ENCODE results near the gene OR14A16.

Gene OR14A16

DNA sequence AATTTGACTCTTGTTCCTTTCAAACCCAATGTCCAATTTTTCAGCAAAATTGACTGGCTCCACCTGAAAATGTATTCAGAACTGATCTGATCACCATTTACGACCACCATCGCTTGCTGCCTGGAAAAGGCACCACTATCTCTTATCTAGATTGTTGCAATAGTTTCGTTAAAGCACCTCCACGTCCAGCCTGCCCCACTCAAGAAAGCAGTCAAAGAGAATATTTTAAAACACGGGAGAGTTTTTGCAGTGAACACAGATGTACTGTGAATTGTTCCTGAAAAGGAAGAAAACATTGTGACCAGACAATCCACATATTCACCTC lies 21.7 kb upstream of the OR14A16 start:
- H3K4me1 ChIP-seq (ENCODE audit: control insufficient read depth, insufficient read depth, low read length): no peaks in the 10 kb centered on the region
- H3K36me3 ChIP-seq (ENCODE audit: control insufficient read depth in 2 of 2, insufficient read depth in 2 of 2, low read length in 2 of 2): no peaks in the 10 kb centered on the region
- H3K9ac ChIP-seq (ENCODE audit: low read length in 2 of 2): no peak overlapping the region
- no peaks in the 10 kb centered on the region for H3K9me3 ChIP-seq (ENCODE audit: control insufficient read depth in 2 of 2, low read length in 2 of 2)
- H3K4me3 ChIP-seq (ENCODE audit: low read length in 2 of 2): no peak overlapping the region
- no peaks in the 10 kb centered on the region for H3K27me3 ChIP-seq (ENCODE audit: control insufficient read depth in 1 of 2, insufficient read depth in 2 of 2, low read length in 2 of 2)
- H3K27ac ChIP-seq (ENCODE audit: low read length): no peak overlapping the region

DNA sequence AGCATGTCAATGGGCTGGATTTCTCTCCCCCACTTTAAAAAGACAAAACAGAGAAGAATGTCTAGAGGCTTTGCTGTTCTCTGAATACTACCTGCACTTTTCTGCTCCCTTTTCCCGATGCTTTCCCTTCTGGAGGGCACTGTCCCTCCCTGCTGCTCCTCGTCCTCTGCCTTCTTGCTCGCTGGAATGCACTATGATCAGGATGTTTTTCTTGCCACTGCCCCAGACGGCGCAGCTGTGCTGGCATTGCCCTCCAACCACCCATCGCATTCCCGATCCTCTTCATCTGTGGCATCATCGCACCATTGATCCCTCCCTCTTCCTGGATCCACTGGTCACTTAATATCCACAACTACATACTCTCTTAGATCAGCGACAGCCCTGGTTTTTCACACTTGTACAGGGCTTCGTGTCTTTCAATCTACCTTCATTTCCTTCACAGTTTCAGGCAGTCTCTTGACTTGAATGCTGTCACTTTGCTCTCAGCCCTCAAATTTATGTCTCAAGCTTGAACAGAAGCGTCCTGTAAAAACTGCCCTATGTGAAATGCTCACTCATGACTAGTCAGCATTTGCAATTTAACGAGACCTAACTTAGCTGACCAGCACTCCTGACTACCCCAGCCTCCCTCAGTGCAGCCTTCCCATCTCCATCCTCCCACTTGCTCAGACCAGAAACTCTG lies 21.2 kb upstream of the OR14A16 start:
- H3K27ac ChIP-seq (ENCODE audit: low read length): no peak overlapping the region
- no peak overlapping the region for H3K4me3 ChIP-seq (ENCODE audit: low read length in 2 of 2)
- H3K27me3 ChIP-seq (ENCODE audit: control insufficient read depth in 1 of 2, insufficient read depth in 2 of 2, low read length in 2 of 2): no peaks in the 10 kb centered on the region
- H3K9ac ChIP-seq (ENCODE audit: low read length in 2 of 2): no peak overlapping the region
- H3K9me3 ChIP-seq (ENCODE audit: control insufficient read depth in 2 of 2, low read length in 2 of 2): no peaks in the 10 kb centered on the region
- H3K4me1 ChIP-seq (ENCODE audit: control insufficient read depth, insufficient read depth, low read length): no peaks in the 10 kb centered on the region
- no peaks in the 10 kb centered on the region for H3K36me3 ChIP-seq (ENCODE audit: control insufficient read depth in 2 of 2, insufficient read depth in 2 of 2, low read length in 2 of 2)

DNA sequence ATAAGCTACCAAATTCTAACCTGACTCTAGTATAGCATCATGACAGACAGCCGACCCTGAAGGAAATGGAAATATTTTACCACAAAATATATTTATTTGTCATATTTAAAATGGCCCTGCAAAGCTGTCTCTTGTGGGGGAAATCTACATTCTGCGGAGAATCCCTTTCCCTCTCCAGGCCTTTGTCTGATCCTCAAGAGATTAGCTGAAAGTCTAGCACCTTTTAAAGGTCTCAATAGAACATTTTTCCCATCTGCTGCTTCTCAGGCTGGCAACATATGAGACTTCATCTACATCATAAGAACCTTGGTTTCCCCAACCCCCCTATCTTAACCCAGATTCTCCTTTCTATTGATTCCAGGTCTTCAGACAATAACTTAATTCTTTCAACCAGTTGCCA lies 19.5 kb upstream of the OR14A16 start:
- H3K4me3 ChIP-seq (ENCODE audit: low read length in 2 of 2): no peak overlapping the region
- H3K27me3 ChIP-seq (ENCODE audit: control insufficient read depth in 1 of 2, insufficient read depth in 2 of 2, low read length in 2 of 2): no peaks in the 10 kb centered on the region
- no peak overlapping the region for H3K9ac ChIP-seq (ENCODE audit: low read length in 2 of 2)
- H3K4me1 ChIP-seq (ENCODE audit: control insufficient read depth, insufficient read depth, low read length): no peaks in the 10 kb centered on the region
- no peaks in the 10 kb centered on the region for H3K36me3 ChIP-seq (ENCODE audit: control insufficient read depth in 2 of 2, insufficient read depth in 2 of 2, low read length in 2 of 2)
- no peaks in the 10 kb centered on the region for H3K9me3 ChIP-seq (ENCODE audit: control insufficient read depth in 2 of 2, low read length in 2 of 2)
- no peak overlapping the region for H3K27ac ChIP-seq (ENCODE audit: low read length)

DNA sequence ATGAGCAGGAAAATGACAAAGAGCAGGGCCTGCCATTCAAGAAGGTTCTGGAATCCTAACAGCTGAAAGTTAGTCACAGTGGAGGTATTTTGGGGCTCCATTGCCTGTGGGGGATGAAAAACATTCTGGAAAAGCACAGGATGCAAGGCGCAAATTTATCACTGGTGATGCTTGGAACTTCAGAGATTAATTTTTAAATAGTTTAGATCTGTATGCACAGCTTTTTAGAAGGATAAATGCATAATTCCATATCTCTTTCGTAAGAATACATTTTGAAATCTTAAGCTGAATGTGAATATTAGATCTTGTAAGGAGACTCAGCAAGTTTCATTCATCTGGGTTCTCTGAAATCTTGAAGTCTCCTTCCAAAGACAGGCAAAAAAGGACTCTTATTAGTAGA lies 17.9 kb upstream of the OR14A16 start, which contains the start of gene OR11L1:
Gene OR11L1, minus strand, starts transcription at position 101 of the 400 bp plus-strand sequence. Its CDS starts 0 bp downstream, at position 101.
- no peaks in the 10 kb centered on the region for H3K4me1 ChIP-seq (ENCODE audit: control insufficient read depth, insufficient read depth, low read length)
- H3K27me3 ChIP-seq (ENCODE audit: control insufficient read depth in 1 of 2, insufficient read depth in 2 of 2, low read length in 2 of 2): no peaks in the 10 kb centered on the region
- no peak within 1 kb of the TSS for H3K4me3 ChIP-seq (ENCODE audit: low read length in 2 of 2)
- H3K9ac ChIP-seq (ENCODE audit: low read length in 2 of 2): no peak within 1 kb of the TSS
- no peak within 1 kb of the TSS for H3K27ac ChIP-seq (ENCODE audit: low read length)
- no peaks in the 10 kb centered on the region for H3K36me3 ChIP-seq (ENCODE audit: control insufficient read depth in 2 of 2, insufficient read depth in 2 of 2, low read length in 2 of 2)
- no peaks in the 10 kb centered on the region for H3K9me3 ChIP-seq (ENCODE audit: control insufficient read depth in 2 of 2, low read length in 2 of 2)

DNA sequence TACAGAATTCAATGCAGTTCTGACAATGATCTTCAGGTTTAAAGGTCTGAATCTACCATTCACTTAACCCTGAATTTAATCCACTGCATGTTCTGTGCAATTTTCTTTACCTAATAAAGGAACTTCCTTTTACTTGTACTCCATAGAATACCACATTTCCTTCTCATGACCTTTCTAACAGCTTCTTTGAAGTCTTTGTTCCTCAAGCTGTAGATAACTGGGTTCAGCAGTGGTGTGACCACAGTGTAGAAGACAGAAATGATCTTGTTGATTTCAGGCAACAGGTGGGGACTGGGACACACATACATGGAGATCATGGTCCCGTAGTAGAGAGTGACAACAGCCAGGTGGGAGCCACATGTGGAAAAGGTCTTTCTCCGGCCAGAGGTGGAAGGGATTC lies 16.9 kb upstream of the OR14A16 start:
- H3K27ac ChIP-seq (ENCODE audit: low read length): no peak overlapping the region
- H3K27me3 ChIP-seq (ENCODE audit: control insufficient read depth in 1 of 2, insufficient read depth in 2 of 2, low read length in 2 of 2): no peaks in the 10 kb centered on the region
- no peak overlapping the region for H3K9ac ChIP-seq (ENCODE audit: low read length in 2 of 2)
- no peaks in the 10 kb centered on the region for H3K36me3 ChIP-seq (ENCODE audit: control insufficient read depth in 2 of 2, insufficient read depth in 2 of 2, low read length in 2 of 2)
- H3K4me1 ChIP-seq (ENCODE audit: control insufficient read depth, insufficient read depth, low read length): no peaks in the 10 kb centered on the region
- H3K4me3 ChIP-seq (ENCODE audit: low read length in 2 of 2): no peak overlapping the region
- H3K9me3 ChIP-seq (ENCODE audit: control insufficient read depth in 2 of 2, low read length in 2 of 2): no peaks in the 10 kb centered on the region

DNA sequence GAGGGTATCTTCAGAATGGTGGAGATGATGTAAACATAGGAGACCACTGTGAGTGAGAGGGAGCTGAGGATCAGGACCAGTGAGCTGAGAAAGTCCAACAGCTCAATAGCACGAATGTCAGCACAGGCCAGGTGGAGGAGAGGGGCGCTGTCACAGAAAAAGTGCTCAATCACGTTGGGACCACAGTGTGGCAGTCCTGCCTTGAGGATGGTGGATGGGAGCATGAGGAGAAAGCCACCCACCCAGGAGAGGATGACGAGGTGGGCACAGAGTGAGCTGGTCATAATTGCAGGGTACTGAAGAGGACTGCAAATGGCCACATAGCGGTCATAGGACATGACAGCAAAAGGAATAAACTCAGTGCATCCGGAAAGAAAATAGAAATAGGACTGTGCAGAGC lies 9.7 kb upstream of the OR14A16 start:
- H3K9me3 ChIP-seq (ENCODE audit: control insufficient read depth in 2 of 2, low read length in 2 of 2): no peaks in the 10 kb centered on the region
- H3K27me3 ChIP-seq (ENCODE audit: control insufficient read depth in 1 of 2, insufficient read depth in 2 of 2, low read length in 2 of 2): no peaks in the 10 kb centered on the region
- no peaks in the 10 kb centered on the region for H3K4me1 ChIP-seq (ENCODE audit: control insufficient read depth, insufficient read depth, low read length)
- H3K9ac ChIP-seq (ENCODE audit: low read length in 2 of 2): no peak overlapping the region
- no peaks in the 10 kb centered on the region for H3K36me3 ChIP-seq (ENCODE audit: control insufficient read depth in 2 of 2, insufficient read depth in 2 of 2, low read length in 2 of 2)
- H3K4me3 ChIP-seq (ENCODE audit: low read length in 2 of 2): no peak overlapping the region
- no peak overlapping the region for H3K27ac ChIP-seq (ENCODE audit: low read length)

DNA sequence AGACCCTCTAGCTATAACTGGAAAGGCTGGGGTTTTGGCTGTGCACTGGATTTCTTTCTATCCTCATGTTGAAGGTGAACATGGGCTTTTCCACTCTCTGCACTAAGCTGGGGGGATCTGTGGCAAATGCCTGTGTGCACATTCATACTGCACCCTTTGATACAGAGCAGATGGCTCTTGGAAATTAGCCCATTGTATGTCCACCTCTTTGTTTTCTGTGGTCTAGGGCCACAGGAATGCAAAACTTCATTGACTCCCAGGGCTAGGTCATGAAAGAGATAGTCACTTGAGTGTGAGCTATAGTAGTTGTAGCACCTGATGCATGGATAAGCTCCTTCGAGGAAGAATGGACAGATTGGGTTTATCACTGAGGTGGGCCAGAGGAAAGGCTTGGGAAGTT lies 5.7 kb upstream of the OR14A16 start:
- Histone ChIP-seq H3K9me3 (ENCODE audit: control insufficient read depth in 2 of 2, low read length in 2 of 2) (no peaks in the 10 kb centered on the region), H3K36me3 (ENCODE audit: control insufficient read depth in 2 of 2, insufficient read depth in 2 of 2, low read length in 2 of 2) (no peaks in the 10 kb centered on the region), H3K9ac (ENCODE audit: low read length in 2 of 2) (no peak overlapping the region), H3K27ac (ENCODE audit: low read length) (no peak overlapping the region), H3K4me1 (ENCODE audit: control insufficient read depth, insufficient read depth, low read length) (no peaks in the 10 kb centered on the region), H3K27me3 (ENCODE audit: control insufficient read depth in 1 of 2, insufficient read depth in 2 of 2, low read length in 2 of 2) (no peaks in the 10 kb centered on the region), H3K4me3 (ENCODE audit: low read length in 2 of 2) (no peak overlapping the region)

DNA sequence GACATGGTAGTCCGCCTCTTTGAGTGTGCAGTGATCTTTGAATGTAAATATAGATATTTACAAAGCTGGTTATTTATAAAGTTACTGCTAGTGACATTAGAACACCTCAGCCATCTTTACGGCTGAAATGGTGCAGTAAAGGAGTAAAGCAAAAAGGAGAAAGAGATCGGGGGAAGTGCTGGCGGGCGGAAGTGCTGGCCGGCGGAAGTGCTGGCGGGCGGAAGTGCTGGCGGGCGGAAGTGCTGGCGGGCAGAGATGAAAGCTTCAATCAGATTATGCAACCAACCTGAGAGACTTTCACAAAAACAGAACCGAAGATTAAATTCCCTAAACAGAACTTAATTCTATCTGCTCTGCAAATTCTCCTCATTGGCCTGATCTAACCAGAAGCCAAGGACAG lies 1.4 kb upstream of the OR14A16 start:
- Histone ChIP-seq H3K27ac (ENCODE audit: low read length) (no peak overlapping the region), H3K27me3 (ENCODE audit: control insufficient read depth in 1 of 2, insufficient read depth in 2 of 2, low read length in 2 of 2) (no peaks in the 10 kb centered on the region), H3K9ac (ENCODE audit: low read length in 2 of 2) (no peak overlapping the region)

DNA sequence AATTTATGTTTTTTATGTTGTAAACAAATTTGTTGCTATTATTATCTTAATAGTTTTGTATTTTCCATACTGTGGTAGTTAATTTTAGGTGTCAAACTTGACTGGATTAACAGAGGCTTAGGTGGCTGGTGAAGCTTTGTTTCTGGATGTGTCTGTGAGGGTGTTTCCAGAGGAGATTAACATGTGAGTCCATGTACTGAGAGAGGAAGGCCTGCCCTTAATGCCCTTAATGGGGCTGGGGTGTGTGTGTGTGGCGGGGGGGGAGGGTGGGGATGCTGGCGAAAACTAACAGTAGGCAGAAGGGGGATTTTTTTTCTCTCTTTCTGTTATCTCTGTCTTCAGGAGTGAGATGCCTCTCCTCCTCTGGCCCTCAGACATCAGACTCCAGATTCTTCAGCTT lies 1.9 kb downstream of the OR14A16 start:
- no peaks in the 10 kb centered on the region for H3K9me3 ChIP-seq (ENCODE audit: control insufficient read depth in 2 of 2, low read length in 2 of 2)
- no peaks in the 10 kb centered on the region for H3K4me1 ChIP-seq (ENCODE audit: control insufficient read depth, insufficient read depth, low read length)
- no peak overlapping the region for H3K27ac ChIP-seq (ENCODE audit: low read length)
- H3K36me3 ChIP-seq (ENCODE audit: control insufficient read depth in 2 of 2, insufficient read depth in 2 of 2, low read length in 2 of 2): no peaks in the 10 kb centered on the region
- no peak overlapping the region for H3K4me3 ChIP-seq (ENCODE audit: low read length in 2 of 2)
- H3K27me3 ChIP-seq (ENCODE audit: control insufficient read depth in 1 of 2, insufficient read depth in 2 of 2, low read length in 2 of 2): no peaks in the 10 kb centered on the region
- no peak overlapping the region for H3K9ac ChIP-seq (ENCODE audit: low read length in 2 of 2)

More for the DNA sequence above, 1.4 kb upstream of the OR14A16 start:
- Histone ChIP-seq H3K36me3 (ENCODE audit: control insufficient read depth in 2 of 2, insufficient read depth in 2 of 2, low read length in 2 of 2) (no peaks in the 10 kb centered on the region), H3K4me3 (ENCODE audit: low read length in 2 of 2) (no peak overlapping the region), H3K4me1 (ENCODE audit: control insufficient read depth, insufficient read depth, low read length) (no peaks in the 10 kb centered on the region), H3K9me3 (ENCODE audit: control insufficient read depth in 2 of 2, low read length in 2 of 2) (no peaks in the 10 kb centered on the region)

DNA sequence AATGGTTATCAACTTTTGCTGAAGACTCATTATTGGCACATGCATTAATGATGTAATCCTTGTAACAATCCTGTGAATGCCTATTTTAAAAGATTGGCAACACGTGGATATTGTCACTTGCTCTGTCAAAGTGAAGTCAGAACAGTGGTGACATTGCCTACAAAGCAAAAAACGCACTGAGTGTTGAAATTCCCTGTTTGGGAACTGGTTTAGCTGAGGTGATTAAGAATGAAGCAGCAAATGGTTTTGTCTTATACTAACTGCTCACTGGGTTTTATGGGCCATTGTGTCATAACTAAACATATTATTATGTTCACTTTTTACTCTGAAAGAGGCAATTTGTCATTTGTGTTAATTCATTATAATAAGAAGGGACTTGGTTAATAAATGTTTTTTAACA lies 11.3 kb downstream of the OR14A16 start:
- H3K27ac ChIP-seq (ENCODE audit: low read length): no peak overlapping the region
- H3K9ac ChIP-seq (ENCODE audit: low read length in 2 of 2): no peak overlapping the region
- peaks cover 0 to 5% of the 10 kb centered on the region in 2 donors for H3K9me3 ChIP-seq (ENCODE audit: control insufficient read depth in 2 of 2, low read length in 2 of 2)
- H3K27me3 ChIP-seq (ENCODE audit: control insufficient read depth in 1 of 2, insufficient read depth in 2 of 2, low read length in 2 of 2): no peaks in the 10 kb centered on the region
- no peaks in the 10 kb centered on the region for H3K4me1 ChIP-seq (ENCODE audit: control insufficient read depth, insufficient read depth, low read length)
- H3K36me3 ChIP-seq (ENCODE audit: control insufficient read depth in 2 of 2, insufficient read depth in 2 of 2, low read length in 2 of 2): no peaks in the 10 kb centered on the region
- no peak overlapping the region for H3K4me3 ChIP-seq (ENCODE audit: low read length in 2 of 2)

DNA sequence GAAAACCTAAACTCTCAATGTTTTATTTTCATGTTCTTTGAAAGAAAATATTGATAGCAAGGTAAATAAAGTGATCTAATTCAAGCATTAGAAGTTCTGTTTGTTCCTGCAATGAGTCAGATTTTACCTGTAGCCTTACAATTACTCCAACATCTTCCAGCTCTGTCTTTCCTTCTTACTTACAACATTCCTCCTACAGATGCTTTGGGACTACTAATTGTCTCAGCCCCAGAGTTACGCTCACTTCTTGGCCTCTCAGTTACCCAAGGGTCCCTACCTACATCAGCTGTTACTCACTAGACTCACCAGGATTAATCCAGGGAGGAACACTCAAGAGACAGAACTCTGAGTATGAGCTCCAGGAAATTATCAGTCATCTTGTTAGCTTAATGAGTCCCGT lies 26.4 kb downstream of the OR14A16 start:
- H3K4me1 ChIP-seq (ENCODE audit: control insufficient read depth, insufficient read depth, low read length): no peaks in the 10 kb centered on the region
- H3K4me3 ChIP-seq (ENCODE audit: low read length in 2 of 2): no peak overlapping the region
- H3K27ac ChIP-seq (ENCODE audit: low read length): no peak overlapping the region
- H3K9me3 ChIP-seq (ENCODE audit: control insufficient read depth in 2 of 2, low read length in 2 of 2): no peaks in the 10 kb centered on the region
- H3K36me3 ChIP-seq (ENCODE audit: control insufficient read depth in 2 of 2, insufficient read depth in 2 of 2, low read length in 2 of 2): no peaks in the 10 kb centered on the region
- no peaks in the 10 kb centered on the region for H3K27me3 ChIP-seq (ENCODE audit: control insufficient read depth in 1 of 2, insufficient read depth in 2 of 2, low read length in 2 of 2)
- no peak overlapping the region for H3K9ac ChIP-seq (ENCODE audit: low read length in 2 of 2)

Data from stomach smooth muscle (tissue), 2 donors.